Right kidney (tissue), 1 donor: ENCODE results near the gene BOLL.
A peak's percentile ranks its signal among the peaks of the same experiment; 100 is the strongest.
"Not testable (repeated sequence)": the region's sequence is repeated elsewhere in the genome, so short reads cannot be mapped to it uniquely, and the experiment has no call there.

Source experiments
- DNase-seq: peaks from one replicate; pipeline ENCODE4 v3.0.0-alpha.2; 2016

The BOLL gene

GRCh38 chr2:197705912-197706838, 78.9 kb downstream of the BOLL start:
- no peak for DNase-seq

- peak; percentile 87 for DNase-seq
These were observed 79.8 kb downstream of the BOLL start, which contains the start of gene MARS2 for GRCh38 chr2:197705121-197705911. TSS of gene MARS2 (plus strand) at chr2:197705369. CDS start at chr2:197705406, 37 bp downstream.

GRCh38 chr2:197704434-197705120, 80.5 kb downstream of the BOLL start:
- DNase-seq, result peak; percentile 87

- no peak for DNase-seq
These were observed 84.2 kb downstream of the BOLL start for GRCh38 chr2:197700960-197701359.

GRCh38 chr2:197699724-197700123, 85.4 kb downstream of the BOLL start:
- DNase-seq, result not testable (repeated sequence)

GRCh38 chr2:197696571-197696970, 88.5 kb downstream of the BOLL start:
- DNase-seq, result not testable (repeated sequence)

- DNase-seq, result not testable (repeated sequence)
These were observed 89.1 kb downstream of the BOLL start for GRCh38 chr2:197695971-197696370.

GRCh38 chr2:197695206-197695605, 89.9 kb downstream of the BOLL start:
- not testable (repeated sequence) for DNase-seq

- DNase-seq, result no peak
These were observed 107.6 kb downstream of the BOLL start for GRCh38 chr2:197677483-197677882.

- no peak for DNase-seq
These were observed 108.1 kb downstream of the BOLL start for GRCh38 chr2:197677056-197677455.
